HEK293 (cell line): ENCODE measurements around the gene GUCY1B1.

Source experiments
- CTCF ChIA-PET: fragments of 350-600 bp; formaldehyde crosslinking; extraction: SDS; loops from one replicate; lab custom pipeline; 2021; ENCODE audit warnings: antibody characterized with exemption; lab: Yijun Ruan, JAX
- POLR2A ChIA-PET: fragments of 300-600 bp; formaldehyde crosslinking; extraction: SDS; loops from one replicate; lab custom pipeline; 2020; ENCODE audit warnings: antibody characterized with exemption, inconsistent platforms; lab: Yijun Ruan, JAX
- H3K27ac ChIP-seq: fragments of 200-500 bp; sonication (Bioruptor generic); 2 replicates; pipeline ENCODE4 v1.5.1; 2014; ENCODE audit warnings: low read depth, low read length, control low read depth, inconsistent platforms; ENCODE audit errors: extremely low read depth
- H3K36me3 ChIP-seq, 2 experiments: fragments of 200-500 bp in 1 of 2; sonication (Bioruptor generic) in 1 of 2; 1 replicate in 1 of 2; 2 replicates in 1 of 2; pipeline ENCODE4 v1.5.1; 2014 to 2017; ENCODE audit warnings: inconsistent platforms in 2 of 2, low read length in 2 of 2; ENCODE audit not compliant: control insufficient read depth in 2 of 2, insufficient read depth in 1 of 2
- H3K4me1 ChIP-seq: fragments of 200-500 bp; sonication (Bioruptor generic); 2 replicates; pipeline ENCODE4 v1.5.1; 2014; ENCODE audit warnings: mild to moderate bottlenecking, low read length, inconsistent platforms; ENCODE audit not compliant: control insufficient read depth, insufficient read depth
- H3K4me3 ChIP-seq: 2 replicates; pipeline ENCODE4 v1.5.1; 2011; ENCODE audit warnings: low read depth, mild to moderate bottlenecking, control low read depth, low read length, moderate library complexity
- H3K9me3 ChIP-seq: fragments of 200-500 bp; sonication (Bioruptor generic); 2 replicates; pipeline ENCODE4 v1.5.1; 2014; ENCODE audit warnings: low read depth, low read length, inconsistent platforms; ENCODE audit not compliant: control insufficient read depth, insufficient read depth
- ATF2 ChIP-seq: fragments of 450-650 bp; formaldehyde crosslinking; IDR thresholded peaks from 2 replicates; pipeline ENCODE4 v1.5.1; 2016; ENCODE audit warnings: missing biosample characterization, missing genetic modification characterization, low read depth
- PATZ1 ChIP-seq: fragments of 450-650 bp; formaldehyde crosslinking; IDR thresholded peaks from 2 replicates; pipeline ENCODE4 v1.5.1; 2016; ENCODE audit warnings: missing biosample characterization, missing genetic modification characterization
- PRDM2 ChIP-seq: fragments of 450-650 bp; formaldehyde crosslinking; IDR thresholded peaks from 2 replicates; pipeline ENCODE4 v1.5.1; 2016; ENCODE audit warnings: missing biosample characterization, missing genetic modification characterization, borderline replicate concordance
- REST ChIP-seq: fragments of 450-650 bp; formaldehyde crosslinking; IDR thresholded peaks from 2 replicates; pipeline ENCODE4 v1.5.1; 2016; ENCODE audit warnings: missing biosample characterization, missing genetic modification characterization
- ZFP3 ChIP-seq: fragments of 450-650 bp; formaldehyde crosslinking; IDR thresholded peaks from 2 replicates; pipeline ENCODE4 v1.5.1; 2016; ENCODE audit warnings: low read depth, missing biosample characterization, missing genetic modification characterization
- ZFP69B ChIP-seq: fragments of 450-650 bp; formaldehyde crosslinking; IDR thresholded peaks from 2 replicates; pipeline ENCODE4 v1.5.1; 2016; ENCODE audit warnings: missing biosample characterization, missing genetic modification characterization
- ZIC2 ChIP-seq: fragments of 450-650 bp; formaldehyde crosslinking; IDR thresholded peaks from 2 replicates; pipeline ENCODE4 v1.5.1; 2016; ENCODE audit warnings: missing biosample characterization, missing genetic modification characterization
- ZNF114 ChIP-seq: fragments of 450-650 bp; formaldehyde crosslinking; IDR thresholded peaks from 2 replicates; pipeline ENCODE4 v1.5.0; 2017; ENCODE audit warnings: missing biosample characterization, missing genetic modification characterization
- ZNF133 ChIP-seq: fragments of 450-650 bp; formaldehyde crosslinking; IDR thresholded peaks from 2 replicates; pipeline ENCODE4 v1.5.1; 2016; ENCODE audit warnings: missing biosample characterization, missing genetic modification characterization
- ZNF184 ChIP-seq: fragments of 450-650 bp; IDR thresholded peaks from 2 replicates; pipeline ENCODE4 v1.5.1; 2018; ENCODE audit warnings: missing biosample characterization, mild to moderate bottlenecking, missing genetic modification characterization
- ZNF211 ChIP-seq: fragments of 450-650 bp; formaldehyde crosslinking; IDR thresholded peaks from 2 replicates; pipeline ENCODE4 v1.5.1; 2016; ENCODE audit warnings: low read depth, missing biosample characterization, missing genetic modification characterization
- ZNF24 ChIP-seq: fragments of 450-650 bp; formaldehyde crosslinking; IDR thresholded peaks from 2 replicates; pipeline ENCODE4 v1.5.1; 2016; ENCODE audit warnings: missing biosample characterization, missing genetic modification characterization
- ZNF280C ChIP-seq: fragments of 450-650 bp; formaldehyde crosslinking; IDR thresholded peaks from 2 replicates; pipeline ENCODE4 v1.5.1; 2016; ENCODE audit warnings: missing biosample characterization, missing genetic modification characterization
- ZNF324 ChIP-seq: fragments of 450-650 bp; formaldehyde crosslinking; IDR thresholded peaks from 2 replicates; pipeline ENCODE4 v1.5.1; 2016; ENCODE audit warnings: missing biosample characterization, missing genetic modification characterization
- ZNF354C ChIP-seq: fragments of 450-650 bp; formaldehyde crosslinking; IDR thresholded peaks from 2 replicates; pipeline ENCODE4 v1.5.1; 2016; ENCODE audit warnings: missing biosample characterization, missing genetic modification characterization, low read depth, borderline replicate concordance
- ZNF366 ChIP-seq: fragments of 450-650 bp; formaldehyde crosslinking; conservative IDR thresholded peaks from 2 replicates; pipeline ENCODE4 v1.5.1; 2016; ENCODE audit warnings: missing biosample characterization, missing genetic modification characterization
- ZNF544 ChIP-seq: fragments of 450-650 bp; formaldehyde crosslinking; IDR thresholded peaks from 2 replicates; pipeline ENCODE4 v1.5.0; 2017; ENCODE audit warnings: missing biosample characterization, missing genetic modification characterization
- ZNF585B ChIP-seq: fragments of 450-650 bp; formaldehyde crosslinking; IDR thresholded peaks from 2 replicates; pipeline ENCODE4 v1.5.1; 2016; ENCODE audit warnings: missing biosample characterization, missing genetic modification characterization
- ZNF623 ChIP-seq: fragments of 450-650 bp; formaldehyde crosslinking; IDR thresholded peaks from 2 replicates; pipeline ENCODE4 v1.5.1; 2016; ENCODE audit warnings: missing biosample characterization, missing genetic modification characterization
- ZNF660 ChIP-seq: fragments of 450-650 bp; IDR thresholded peaks from 2 replicates; pipeline ENCODE4 v1.5.1; 2018; ENCODE audit warnings: missing biosample characterization, mild to moderate bottlenecking, missing genetic modification characterization
- ZSCAN30 ChIP-seq: fragments of 450-650 bp; IDR thresholded peaks from 2 replicates; pipeline ENCODE4 v1.5.1; 2018; ENCODE audit warnings: missing biosample characterization, mild to moderate bottlenecking, missing genetic modification characterization, moderate library complexity

GUCY1B1 gene

GRCh38 chr4:155789391-155789790, 30.6 kb downstream of the GUCY1B1 start:
- Histone ChIP-seq H3K36me3 (peaks cover 8 to 15% of the 10 kb centered on the region in 2 experiments), H3K27ac (no peak overlapping the region), H3K4me1 (no peaks in the 10 kb centered on the region), H3K4me3 (no peak overlapping the region), H3K9me3 (no peaks in the 10 kb centered on the region)
- CTCF ChIA-PET: interaction anchor here (1.0 to 1.1 kb wide), 2 partner anchors 11 to 128 kb away, joined by 3 read pairs; no protein-coding TSS in a partner anchor
- POLR2A ChIA-PET: no interaction called here
- no peak for TF ChIP-seq ZNF585B (tag by site-specific recombination)
- no peak for TF ChIP-seq ZNF324
- no peak for TF ChIP-seq ZNF660
- no peak for TF ChIP-seq ZNF623 (tag by site-specific recombination)
- TF ChIP-seq ZNF133 (tag by site-specific recombination): no peak
- no peak for TF ChIP-seq ZNF114 (tag by site-specific recombination)
- no peak for TF ChIP-seq ZFP3 (tag by site-specific recombination)
- no peak for TF ChIP-seq PRDM2 (tag by site-specific recombination)
- no peak for TF ChIP-seq ZNF184 (tag by site-specific recombination)

- ChIA-PET CTCF (interaction anchor here (1.0 kb wide), 1 partner anchor 129 kb away, joined by 3 read pairs; no protein-coding TSS in a partner anchor), POLR2A (no interaction called here)
- no peaks in the 10 kb centered on the region for H3K9me3 ChIP-seq
- no peaks in the 10 kb centered on the region for H3K4me1 ChIP-seq
- peaks cover 8 to 18% of the 10 kb centered on the region in 2 experiments for H3K36me3 ChIP-seq
- H3K4me3 ChIP-seq: no peak overlapping the region
- H3K27ac ChIP-seq: no peak overlapping the region
- no peak for TF ChIP-seq ZNF211 (tag by site-specific recombination)
- TF ChIP-seq ZSCAN30: no peak
- no peak for TF ChIP-seq ZNF366 (tag by site-specific recombination)
- no peak for TF ChIP-seq ATF2 (tag by site-specific recombination)
- TF ChIP-seq ZNF544: no peak
- TF ChIP-seq ZIC2 (tag by site-specific recombination): no peak
- TF ChIP-seq ZNF354C (tag by site-specific recombination): no peak
- TF ChIP-seq PATZ1 (tag by site-specific recombination): no peak
- no peak for TF ChIP-seq ZNF24 (tag by site-specific recombination)
- no peak for TF ChIP-seq ZFP69B
- no peak for TF ChIP-seq REST (tag by site-specific recombination)
- no peak for TF ChIP-seq ZNF280C (tag by site-specific recombination)
These were observed 31.2 kb downstream of the GUCY1B1 start for GRCh38 chr4:155789982-155790381.
